ENCODE data around the gene NPLOC4.
"Not testable (repeated sequence)": the region's sequence is repeated elsewhere in the genome, so short reads cannot be mapped to it uniquely, and the experiment has no call there.

NPLOC4 gene

DNA sequence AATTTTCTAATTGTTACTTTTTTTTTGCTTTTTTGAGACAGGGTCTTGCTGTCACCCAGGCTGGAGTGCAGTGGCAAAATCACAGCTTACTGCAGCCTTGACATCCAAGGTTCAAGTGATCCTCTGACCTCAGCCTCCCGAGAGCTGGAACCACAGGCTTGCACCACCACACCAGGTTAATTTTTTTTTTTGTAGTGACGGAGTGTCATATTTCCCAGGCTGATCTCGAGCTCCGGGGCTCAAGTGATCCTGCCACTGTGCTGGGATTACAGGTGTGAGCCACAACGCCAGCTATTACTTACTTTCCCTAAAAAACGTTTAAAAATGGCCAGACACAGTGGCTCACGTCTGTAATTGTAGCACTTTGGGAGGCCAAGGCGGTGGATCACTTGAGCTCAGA is 6.6 kb downstream of the NPLOC4 start:
- DNase-seq, result no peak

DNA sequence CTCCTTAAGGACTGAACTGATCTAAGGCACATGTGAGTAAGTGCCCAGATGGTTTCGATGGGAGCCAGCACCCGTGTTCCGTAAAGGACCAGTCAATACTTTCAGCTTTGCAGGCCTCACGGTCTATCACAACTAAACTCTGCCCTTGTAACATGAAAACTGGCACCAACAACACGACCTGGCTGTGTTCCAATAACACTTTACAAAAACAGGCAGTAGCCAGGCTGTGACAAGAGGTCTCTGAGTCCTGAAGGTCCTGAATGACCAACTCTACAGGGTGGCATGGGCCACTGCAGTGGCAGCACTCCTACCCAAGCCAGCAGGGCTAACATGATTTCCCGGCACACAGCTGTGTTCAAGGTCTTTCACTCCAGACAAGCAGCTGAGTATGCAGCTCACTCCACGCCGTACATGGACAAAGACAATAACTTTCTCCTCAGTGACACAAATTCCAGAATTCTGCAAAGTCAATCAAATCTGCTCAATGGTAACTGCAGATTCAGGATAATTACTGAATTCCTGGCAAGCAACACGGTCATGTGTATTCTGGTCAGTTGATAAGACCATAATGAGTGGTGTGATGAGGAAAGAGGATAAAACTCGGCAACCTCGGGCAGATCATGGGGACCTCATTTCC is 15.3 kb downstream of the NPLOC4 start:
- no peak for DNase-seq

DNA sequence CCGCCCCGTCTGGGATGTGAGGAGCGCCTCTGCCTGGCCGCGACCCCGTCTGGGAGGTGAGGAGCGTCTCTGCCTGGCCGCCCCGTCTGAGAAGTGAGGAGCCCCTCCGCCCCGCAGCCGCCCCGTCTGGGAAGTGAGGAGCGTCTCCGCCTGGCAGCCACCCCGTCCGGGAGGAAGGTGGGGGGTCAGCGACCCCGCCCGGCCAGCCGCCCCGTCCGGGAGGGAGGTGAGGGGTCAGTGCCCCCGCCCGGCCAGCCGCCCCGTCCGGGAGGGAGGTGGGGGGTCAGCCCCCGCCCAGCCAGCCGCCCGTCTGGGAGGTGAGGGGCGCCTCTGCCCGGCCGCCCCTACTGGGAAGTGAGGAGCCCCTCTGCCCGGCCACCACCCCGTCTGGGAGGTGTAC is 18.6 kb downstream of the NPLOC4 start:
- not testable (repeated sequence) for DNase-seq

DNA sequence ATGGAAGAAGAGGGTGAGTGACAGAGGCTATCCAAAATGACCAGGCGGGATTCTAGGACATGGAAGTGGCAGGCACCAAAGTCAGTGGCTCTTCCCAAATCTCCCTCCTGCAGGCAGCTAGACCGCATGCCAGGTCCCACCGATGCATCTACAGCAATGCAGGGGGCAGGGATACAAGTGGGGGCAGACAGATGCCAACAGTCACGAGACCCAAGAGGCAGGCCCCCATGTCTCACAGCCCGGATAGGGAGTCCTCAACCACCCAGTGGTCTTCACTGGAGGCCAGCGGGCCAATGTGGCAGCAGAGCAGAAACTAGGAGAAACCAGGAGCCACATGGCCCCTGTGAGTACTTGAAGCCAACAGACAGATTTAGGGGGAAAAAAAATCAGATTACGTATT is 20.0 kb downstream of the NPLOC4 start:
- no peak for DNase-seq

DNA sequence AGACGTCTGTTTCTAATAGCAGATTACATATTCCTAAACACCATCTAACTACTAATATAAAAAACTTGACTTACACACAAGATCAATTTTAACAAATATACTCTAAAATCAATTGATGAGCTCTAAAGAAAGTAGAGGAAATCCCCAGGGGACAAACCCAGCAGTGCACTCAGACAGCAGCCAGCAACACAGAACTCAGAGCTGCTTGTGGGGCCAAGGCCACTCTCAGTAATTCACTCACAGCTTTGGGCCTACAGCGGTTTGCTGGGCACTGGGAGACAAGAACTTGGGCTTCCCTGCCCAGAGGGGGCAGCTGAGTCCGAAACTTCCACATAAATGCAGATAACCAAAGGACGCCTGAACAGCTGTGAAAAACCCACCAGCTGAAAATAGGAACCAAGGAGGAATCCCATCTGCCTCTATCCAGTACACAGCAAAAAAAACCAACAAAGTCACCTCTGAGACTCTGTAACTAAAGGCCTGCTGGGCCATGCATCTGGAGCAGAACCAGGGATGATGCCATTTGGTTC is 21.4 kb downstream of the NPLOC4 start:
- no peak for DNase-seq

DNA sequence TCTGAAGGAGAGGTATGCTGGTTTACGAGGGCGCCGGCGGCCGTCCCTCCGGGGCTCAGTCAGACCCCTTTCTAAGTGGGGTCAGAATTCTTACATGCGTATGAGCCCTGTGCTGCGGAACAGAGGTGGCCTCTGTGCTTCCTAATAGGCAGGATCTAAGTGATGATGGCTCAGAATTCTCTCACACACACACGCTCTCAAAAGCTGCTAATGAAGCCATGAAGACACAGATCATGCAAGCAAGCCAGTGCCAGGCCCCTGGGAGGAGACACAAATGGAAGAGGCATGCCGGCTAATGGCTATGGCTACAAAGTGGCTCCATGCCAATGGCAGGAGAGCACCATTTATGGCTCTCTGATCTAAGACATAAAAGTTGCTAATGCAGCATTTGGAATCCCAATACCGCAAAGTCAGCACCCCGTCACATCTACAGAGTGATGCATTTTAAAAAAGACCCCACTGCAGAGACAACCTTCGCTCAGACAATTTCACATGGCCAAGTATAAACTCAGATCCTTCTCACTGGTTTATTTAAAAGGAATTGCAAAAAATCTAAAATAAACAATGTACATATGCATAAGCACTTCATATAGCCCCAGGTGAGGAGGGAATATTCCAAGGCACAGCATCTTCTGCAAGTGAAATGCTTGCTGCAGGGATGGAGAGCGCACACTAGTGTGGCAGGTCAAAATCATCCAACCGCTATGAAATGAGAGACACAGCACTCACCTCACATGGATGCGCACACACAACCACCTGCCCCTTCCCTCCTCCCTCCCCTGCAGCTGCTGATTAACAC is 24.5 kb downstream of the NPLOC4 start:
- DNase-seq, result peak; percentile 66

DNA sequence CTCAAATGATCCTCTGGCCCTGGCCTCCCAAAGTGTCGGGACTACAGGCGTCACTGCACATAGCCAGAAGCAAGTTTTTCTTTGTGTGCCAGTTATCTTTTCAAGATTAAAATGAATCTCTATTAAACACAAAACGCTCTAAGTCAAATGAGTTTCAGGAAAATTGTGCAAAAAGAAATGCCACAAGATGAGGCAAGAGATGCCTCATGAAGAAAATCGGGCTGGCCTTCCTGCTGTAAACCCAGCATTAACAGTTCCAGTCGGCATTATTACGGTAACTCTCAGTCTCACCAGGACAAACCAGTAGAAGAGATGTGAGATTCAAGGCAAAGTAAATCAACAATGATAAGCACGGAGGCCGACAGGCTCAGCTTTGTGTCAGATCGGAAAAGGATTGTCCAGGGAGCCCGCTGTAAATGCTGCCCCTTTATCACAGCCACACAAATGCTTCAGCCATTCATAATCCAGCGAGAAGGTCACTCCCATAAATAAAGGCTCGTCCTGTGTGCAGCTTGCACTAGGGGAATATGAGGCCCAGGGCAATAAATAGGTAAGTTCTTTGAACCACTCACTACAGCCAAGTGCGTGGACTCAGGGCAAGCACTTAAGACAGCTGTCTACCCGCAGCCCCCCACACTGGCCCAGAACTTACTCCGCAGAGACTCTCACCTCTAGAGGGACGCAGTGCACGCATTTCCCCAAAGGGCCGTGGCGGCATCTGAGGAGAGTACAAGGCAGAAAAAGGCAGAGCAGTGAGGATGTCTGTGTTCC is 27.2 kb downstream of the NPLOC4 start:
- peak; percentile 5 for DNase-seq

DNA sequence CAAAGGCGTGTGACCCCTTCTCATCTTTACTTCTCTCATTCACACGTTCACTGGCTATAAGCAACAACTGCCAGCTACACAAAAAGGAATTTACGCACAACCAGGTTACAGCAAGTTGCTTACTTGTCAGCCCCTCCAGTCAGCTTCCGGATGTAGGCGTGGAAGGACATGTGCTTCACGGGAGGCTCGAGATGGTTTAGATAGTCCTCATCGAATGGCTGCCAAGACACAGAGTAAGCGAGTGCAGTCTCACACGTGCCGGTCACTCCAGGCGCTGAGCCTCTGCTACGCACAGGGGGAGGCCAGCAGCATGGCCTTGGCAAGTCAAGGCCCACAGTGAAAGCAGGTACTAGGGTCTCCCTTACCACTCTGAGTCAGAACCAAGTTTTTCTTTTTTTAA is 28.3 kb downstream of the NPLOC4 start:
- DNase-seq, result no peak

DNA sequence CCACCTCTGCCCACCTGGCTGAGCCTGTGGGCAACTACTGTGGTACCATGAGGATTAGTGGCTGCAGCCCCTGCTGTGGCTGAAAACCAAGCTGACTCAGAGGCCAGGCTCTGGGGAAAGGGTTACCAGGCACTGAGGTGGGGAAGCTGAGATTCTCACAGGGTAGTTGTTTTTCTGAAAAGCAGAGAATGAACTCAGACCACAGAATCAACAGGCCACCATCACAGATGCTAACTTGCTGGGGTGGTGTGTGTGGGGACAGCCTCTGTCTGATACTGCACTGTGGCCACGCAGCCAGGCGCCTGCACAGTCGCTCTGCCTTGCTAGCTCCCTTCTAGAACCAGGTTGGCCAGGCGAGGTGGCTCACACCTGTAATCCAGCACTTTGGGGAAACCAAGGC is 28.8 kb downstream of the NPLOC4 start:
- no peak for DNase-seq

DNA sequence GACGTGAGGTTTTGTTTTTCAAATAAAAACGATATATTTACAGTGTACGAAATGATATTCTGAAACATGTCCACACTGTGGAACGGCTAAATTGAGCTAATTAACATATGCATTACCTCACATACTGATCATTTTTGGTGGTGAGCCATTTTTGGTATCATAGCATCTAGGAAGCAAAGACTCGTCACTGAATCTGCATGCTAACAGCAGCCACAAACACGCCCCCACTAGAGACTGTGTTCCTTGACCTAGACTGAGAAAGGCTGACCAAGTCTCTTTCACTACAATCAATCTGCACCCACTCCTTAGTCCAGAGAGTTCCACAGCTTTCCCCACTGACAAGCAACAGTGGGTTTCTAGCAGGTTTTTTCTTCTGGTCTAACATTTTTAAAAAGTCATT is 29.5 kb downstream of the NPLOC4 start:
- DNase-seq, result no peak

DNA sequence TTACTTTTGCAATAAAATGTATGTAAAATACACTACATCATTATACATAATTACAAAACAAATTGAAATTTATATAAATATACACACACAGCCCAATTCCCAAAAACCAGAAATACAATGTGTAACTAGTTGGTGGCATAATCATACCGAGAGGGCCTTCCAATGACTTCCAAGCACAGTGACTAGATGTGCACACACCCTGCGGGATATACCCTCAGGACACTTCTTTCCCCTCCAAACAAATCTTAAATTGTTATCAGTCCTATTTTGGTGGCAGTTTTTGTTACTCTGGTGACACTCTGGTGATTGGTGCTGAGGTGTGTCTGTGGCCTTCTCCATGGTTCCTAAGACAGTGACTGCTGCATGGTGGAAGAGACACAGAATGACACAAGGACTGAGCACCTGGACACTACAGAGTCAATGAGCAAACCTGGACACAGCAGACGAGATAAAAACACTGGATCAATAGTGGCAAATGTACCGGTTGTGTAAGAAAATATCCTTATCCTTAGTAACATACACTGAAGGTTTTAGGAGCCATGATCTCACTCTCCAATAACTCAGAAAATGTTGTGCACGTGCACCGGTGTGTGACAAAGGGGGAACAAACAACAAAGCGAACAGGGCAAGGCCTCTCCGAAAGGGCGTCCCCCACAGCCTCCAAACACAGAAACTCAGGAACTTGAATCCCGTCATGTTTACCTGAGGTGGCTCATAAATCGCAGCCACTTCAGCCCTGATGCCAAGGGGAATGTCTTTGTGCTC is 32.9 kb downstream of the NPLOC4 start:
- no peak for DNase-seq

DNA sequence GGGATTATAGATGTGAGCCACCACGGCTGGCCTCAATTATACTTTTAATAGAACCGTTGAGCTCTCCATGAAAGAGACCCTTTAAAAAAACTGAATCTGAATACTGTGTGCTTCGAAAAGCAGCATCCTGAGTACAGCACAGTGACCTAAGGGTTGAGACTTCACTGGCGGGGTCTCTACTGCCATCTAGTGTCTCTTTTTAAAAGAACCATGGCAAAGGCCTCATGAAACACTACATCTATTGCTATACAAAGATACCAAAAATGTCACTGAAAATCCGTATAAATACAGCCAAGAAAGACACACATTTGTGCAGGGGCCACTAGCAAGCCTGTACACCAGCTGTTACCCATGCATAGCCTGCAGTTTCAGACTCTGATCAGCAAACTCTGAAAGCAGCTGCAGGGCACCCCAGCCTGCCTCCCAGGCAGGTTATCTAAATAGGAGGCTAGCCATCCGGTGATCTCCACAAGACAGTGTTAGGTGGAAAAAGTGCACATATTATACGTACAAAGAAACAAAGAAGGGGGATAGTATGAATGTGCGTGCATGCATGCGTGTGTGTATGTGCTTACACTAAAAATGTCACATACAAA is 35.3 kb downstream of the NPLOC4 start:
- peak; percentile 91 for DNase-seq

DNA sequence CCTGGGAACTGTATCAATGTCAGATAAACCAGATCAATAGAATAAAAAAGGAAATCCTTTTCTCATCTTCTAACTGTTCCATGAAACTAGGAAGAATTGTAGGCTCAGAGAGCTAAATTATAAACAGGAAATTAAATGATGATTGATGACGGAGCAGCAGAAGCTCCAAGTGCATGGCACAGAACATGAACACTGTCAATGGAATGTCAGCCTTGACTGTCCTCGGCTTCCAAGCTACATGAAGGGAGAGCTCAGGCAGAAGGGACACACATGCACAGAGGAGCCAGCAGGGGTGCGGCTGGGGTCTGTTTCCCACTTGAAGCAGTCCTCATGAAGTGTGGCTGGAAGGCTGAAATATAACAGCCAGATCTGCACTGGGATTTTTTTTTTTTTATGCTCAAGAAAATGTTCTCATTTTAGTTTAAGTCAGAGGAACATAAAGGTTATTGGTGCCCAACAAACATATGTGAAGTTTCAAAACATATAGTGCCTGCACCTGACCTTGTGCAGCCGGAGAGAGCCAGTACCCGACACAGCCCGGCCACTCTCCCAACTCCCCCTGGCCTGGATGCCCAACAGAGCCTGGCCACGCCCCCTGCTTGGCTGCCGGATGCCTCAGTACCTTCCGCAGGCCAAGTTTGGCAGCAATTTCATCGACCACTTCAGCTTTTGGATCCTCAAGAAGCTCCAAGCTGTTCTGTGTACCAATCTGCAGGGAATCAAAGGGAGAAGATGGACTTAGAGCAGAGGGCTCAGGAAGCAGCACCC is 37.0 kb downstream of the NPLOC4 start:
- no peak for DNase-seq

DNA sequence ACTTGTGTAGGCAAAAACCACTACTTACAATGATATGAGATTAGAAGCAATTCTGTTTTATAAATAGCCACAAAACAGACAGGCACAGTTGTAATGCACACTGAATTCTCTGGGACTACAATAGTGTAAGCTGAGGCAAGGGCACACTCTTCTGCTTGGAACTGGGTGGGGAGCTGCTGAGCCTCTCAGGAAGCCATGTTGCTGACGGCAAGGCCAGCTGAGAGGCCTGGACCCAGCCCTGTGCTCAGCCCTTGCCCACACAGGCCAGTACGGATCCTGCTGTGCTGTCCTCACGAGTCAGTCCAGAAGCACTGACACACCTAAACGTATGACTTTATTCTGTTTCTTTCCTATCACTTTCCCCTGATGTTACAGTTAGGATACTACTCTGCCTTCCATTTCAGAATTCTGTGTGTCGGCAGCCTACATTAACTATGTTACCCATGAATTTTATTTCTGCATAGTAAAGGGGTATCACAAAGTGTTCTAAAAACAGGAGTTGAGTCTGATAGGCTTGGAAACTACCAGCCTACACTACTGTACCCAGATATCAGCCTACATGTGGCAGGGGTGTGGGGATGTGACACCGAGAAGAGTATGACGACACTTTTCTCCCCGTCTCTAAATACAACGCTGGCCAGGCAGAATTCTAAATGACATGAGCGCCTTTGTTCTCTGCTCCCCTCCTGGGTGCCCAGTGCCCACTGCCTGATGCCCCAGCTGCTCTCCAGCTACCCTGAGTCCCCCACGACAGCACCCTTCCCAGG is 43.6 kb downstream of the NPLOC4 start:
- no peak for DNase-seq

DNA sequence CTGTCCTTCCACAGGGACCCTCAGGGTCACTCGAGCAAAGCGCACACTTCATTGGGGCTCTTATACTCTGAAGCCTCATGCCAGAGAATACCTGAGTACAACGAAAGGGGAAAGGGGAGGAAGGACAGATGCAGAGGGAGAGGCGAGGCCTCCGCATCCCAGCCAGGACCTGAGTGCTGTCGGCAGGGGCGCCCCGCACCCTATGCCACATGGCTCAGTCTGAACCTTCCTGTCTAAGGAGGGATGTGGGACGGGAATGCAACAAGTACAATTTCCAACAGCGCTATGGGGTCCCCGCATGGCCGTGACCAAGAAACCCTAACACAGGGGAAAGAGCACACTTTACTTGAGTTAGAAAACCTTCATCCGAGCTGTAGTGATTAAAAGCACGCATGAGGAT is 44.9 kb downstream of the NPLOC4 start:
- DNase-seq, result no peak

DNA sequence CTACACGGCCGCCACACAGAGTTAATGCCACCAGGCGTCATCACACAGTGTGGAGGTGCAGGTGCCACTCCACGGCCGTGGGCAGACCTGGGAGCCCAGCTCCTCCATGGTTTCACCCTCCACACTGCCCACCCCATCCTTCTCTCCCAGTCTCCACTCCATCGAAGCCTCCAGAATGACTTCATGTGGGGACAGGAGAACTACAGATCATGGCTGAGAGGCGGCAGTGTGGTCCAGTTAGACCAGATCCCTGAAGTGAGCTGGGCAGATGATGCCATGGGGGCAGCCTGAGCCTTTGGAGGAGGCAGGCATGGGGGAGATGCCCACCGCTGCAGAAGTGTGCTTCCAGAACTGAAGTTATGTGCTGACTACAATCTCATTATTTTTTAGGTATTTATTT is 46.8 kb downstream of the NPLOC4 start:
- DNase-seq, result no peak

DNA sequence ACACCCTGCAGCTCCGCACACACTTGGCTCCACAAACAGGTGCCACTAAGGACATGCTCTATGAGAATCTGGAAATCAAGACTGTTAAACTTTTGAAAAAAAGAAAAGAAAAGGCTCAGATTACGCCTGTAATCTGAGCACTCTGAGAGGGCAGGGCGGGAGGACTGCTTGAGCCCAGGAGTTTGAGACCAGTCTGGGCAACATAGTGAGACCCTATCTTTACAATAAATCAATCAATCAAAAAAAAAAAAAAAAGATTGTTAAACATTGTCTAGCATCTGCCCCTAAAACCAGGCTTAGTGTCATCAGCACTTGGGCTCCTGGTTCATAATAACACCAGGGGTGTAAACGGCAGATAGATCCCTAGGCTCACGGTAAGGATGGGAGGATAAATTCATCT is 47.3 kb downstream of the NPLOC4 start:
- DNase-seq, result no peak

DNA sequence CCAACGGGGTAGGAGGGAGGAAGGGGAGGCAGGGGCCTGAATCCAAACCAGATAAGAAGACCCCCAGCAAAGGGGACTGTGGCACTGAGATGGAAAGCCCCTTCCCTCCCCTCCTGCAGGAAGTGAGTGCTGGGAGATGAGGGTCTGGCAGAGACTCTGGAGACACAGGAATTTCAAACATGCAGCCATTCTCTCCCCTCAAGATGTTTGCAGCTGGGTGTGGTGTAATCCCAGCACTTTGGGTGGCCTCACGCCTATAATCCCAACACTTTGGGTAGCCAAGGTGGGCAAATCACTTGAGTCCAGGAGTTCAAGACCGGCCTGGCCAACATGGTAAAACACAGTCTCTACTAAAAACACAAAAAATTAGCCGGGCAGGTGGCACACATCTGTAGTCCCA is 50.8 kb downstream of the NPLOC4 start:
- DNase-seq, result no peak

DNA sequence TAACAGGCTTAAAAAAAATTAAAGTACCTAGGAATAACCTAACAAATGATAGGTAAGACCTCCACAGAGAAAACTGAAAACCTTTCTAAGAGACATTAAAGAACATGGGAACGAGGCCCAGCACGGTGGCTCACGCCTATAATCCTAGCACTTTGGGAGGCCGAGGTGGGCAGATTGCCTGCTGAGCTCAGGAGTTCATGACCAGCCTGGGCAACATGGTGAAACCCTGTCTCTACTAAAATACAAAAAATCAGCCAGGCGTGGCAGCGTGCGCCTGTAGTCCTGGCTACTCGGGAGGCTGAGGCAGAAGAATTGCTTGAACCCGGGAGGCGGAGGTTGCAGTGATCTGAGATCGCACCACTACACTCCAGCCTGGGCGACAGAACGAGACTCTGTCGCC is 52.1 kb downstream of the NPLOC4 start:
- DNase-seq, result not testable (repeated sequence)

DNA sequence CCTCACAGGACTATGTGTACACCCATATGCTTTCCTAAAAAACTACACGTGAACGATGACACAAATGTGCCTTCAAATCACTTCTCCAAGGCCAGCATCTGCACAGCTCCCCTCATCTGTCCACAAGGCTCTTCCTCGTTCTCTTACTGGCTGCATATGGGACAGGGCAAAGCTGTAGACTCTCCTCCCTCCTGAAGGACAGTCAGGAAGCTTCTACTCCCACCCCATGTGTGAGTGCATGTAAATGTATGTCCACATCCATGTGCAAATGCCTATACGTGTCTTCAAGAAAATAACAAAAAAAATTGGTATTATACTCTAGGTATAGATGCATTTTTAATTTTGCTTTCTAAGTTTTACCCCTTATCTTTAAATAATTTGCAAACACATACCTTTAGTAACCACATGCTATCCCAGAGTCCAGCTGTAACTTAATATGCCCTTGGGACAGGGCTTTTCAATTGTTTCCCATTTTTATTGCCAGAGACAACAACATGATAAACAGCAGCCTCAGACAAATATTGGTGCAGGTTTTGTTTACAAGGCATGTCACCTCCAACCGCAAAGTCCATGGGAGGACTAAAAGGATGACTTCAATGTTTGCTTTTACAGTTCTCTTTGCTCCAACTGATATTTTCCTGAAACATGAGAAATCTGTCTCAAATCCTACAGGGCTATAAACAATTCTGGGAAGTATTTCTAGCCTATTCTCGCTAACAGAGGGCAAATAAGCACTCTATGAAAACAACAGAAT is 53.1 kb downstream of the NPLOC4 start:
- no peak for DNase-seq

Data from eye (tissue), 1 donor.